ENCODE data around the gene SUGT1.
"Not testable (repeated sequence)": the region's sequence is repeated elsewhere in the genome, so short reads cannot be mapped to it uniquely, and the experiment has no call there.

Gene SUGT1

GRCh38 chr13:52652196-52652979, at the start of gene SUGT1:
Gene SUGT1 (plus strand): TSS chr13:52652836. CDS start chr13:52652921, 85 bp downstream.
- peak; percentile 92 for DNase-seq (ENCODE audit: low spot score)

- DNase-seq (ENCODE audit: low spot score) = not testable (repeated sequence)
These were observed 49.3 kb upstream of the SUGT1 start for GRCh38 chr13:52603316-52603715.

GRCh38 chr13:52606126-52606525, 46.5 kb upstream of the SUGT1 start:
- DNase-seq (ENCODE audit: low spot score) = not testable (repeated sequence)

GRCh38 chr13:52606795-52607194, 45.8 kb upstream of the SUGT1 start:
- DNase-seq (ENCODE audit: low spot score) = not testable (repeated sequence)

GRCh38 chr13:52608184-52608583, 44.5 kb upstream of the SUGT1 start:
- DNase-seq (ENCODE audit: low spot score) = peak; percentile 12

GRCh38 chr13:52609013-52609606, 43.5 kb upstream of the SUGT1 start:
- peak; percentile 17 for DNase-seq (ENCODE audit: low spot score)

GRCh38 chr13:52610158-52610557, 42.5 kb upstream of the SUGT1 start:
- not testable (repeated sequence) for DNase-seq (ENCODE audit: low spot score)

- DNase-seq (ENCODE audit: low spot score) = no peak
These were observed 37.4 kb upstream of the SUGT1 start for GRCh38 chr13:52615134-52615801.

- DNase-seq (ENCODE audit: low spot score) = peak; percentile 15
These were observed 36.8 kb upstream of the SUGT1 start for GRCh38 chr13:52615812-52616211.

GRCh38 chr13:52617070-52618060, 35.3 kb upstream of the SUGT1 start:
- DNase-seq (ENCODE audit: low spot score) = peak; percentile 90

- not testable (repeated sequence) for DNase-seq (ENCODE audit: low spot score)
These were observed 21.4 kb upstream of the SUGT1 start for GRCh38 chr13:52631083-52631690.

GRCh38 chr13:52638666-52639328, 13.8 kb upstream of the SUGT1 start:
- DNase-seq (ENCODE audit: low spot score) = no peak

- DNase-seq (ENCODE audit: low spot score) = no peak
These were observed 10.5 kb upstream of the SUGT1 start, which contains the start of gene HNRNPA1L2 for GRCh38 chr13:52642131-52642530. Gene HNRNPA1L2 (plus strand): TSS chr13:52642431. CDS start chr13:52642493, 62 bp downstream.

GRCh38 chr13:52644108-52644507, 8.5 kb upstream of the SUGT1 start:
- peak; percentile 8 for DNase-seq (ENCODE audit: low spot score)

GRCh38 chr13:52646967-52647366, 5.7 kb upstream of the SUGT1 start:
- DNase-seq (ENCODE audit: low spot score) = no peak

- DNase-seq (ENCODE audit: low spot score) = no peak
These were observed 1.9 kb upstream of the SUGT1 start for GRCh38 chr13:52650731-52651130.

GRCh38 chr13:52651897-52652195, 790 bp upstream of the SUGT1 start:
- peak; percentile 50 for DNase-seq (ENCODE audit: low spot score)

GRCh38 chr13:52652980-52653303, 306 bp downstream of the SUGT1 start:
- DNase-seq (ENCODE audit: low spot score) = peak; percentile 53

GRCh38 chr13:52659340-52659739, 6.7 kb downstream of the SUGT1 start:
- DNase-seq (ENCODE audit: low spot score) = no peak

- no peak for DNase-seq (ENCODE audit: low spot score)
These were observed 11.6 kb downstream of the SUGT1 start for GRCh38 chr13:52664272-52664671.

GRCh38 chr13:52665325-52665724, 12.7 kb downstream of the SUGT1 start:
- DNase-seq (ENCODE audit: low spot score) = peak; percentile 18

Measured in iPS-NIHi11 (cell line).